ENCODE measurements around the gene TMBIM1.

Gene TMBIM1

GRCh38 chr2:218272531-218273212 is 19.6 kb downstream of the TMBIM1 start:
- peak; percentile 62 for DNase-seq (ENCODE audit: low read depth, low spot score)

- no peak for DNase-seq (ENCODE audit: low read depth, low spot score)
Observed at GRCh38 chr2:218271865-218272530, 20.3 kb downstream of the TMBIM1 start.

GRCh38 chr2:218271487-218271797 is 20.9 kb downstream of the TMBIM1 start:
- DNase-seq (ENCODE audit: low read depth, low spot score), result no peak

GRCh38 chr2:218270721-218271486 is 21.4 kb downstream of the TMBIM1 start:
- no peak for DNase-seq (ENCODE audit: low read depth, low spot score)

- peak; percentile 100 for DNase-seq (ENCODE audit: low read depth, low spot score)
Observed at GRCh38 chr2:218269900-218270720, 22.2 kb downstream of the TMBIM1 start, which contains the start of the genes AAMP and PNKD. TSS of gene AAMP (minus strand) at chr2:218270137. CDS start at chr2:218270086, 51 bp downstream. TSS of gene PNKD (plus strand) at chr2:218270519. CDS start at chr2:218270536, 17 bp downstream.

GRCh38 chr2:218267259-218267658 is 25.0 kb downstream of the TMBIM1 start:
- no peak for DNase-seq (ENCODE audit: low read depth, low spot score)

GRCh38 chr2:218266316-218266979 is 25.9 kb downstream of the TMBIM1 start:
- DNase-seq (ENCODE audit: low read depth, low spot score), result no peak

- no peak for DNase-seq (ENCODE audit: low read depth, low spot score)
Observed at GRCh38 chr2:218265626-218266025, 26.7 kb downstream of the TMBIM1 start.

GRCh38 chr2:218264773-218265561 is 27.3 kb downstream of the TMBIM1 start:
- no peak for DNase-seq (ENCODE audit: low read depth, low spot score)

- no peak for DNase-seq (ENCODE audit: low read depth, low spot score)
Observed at GRCh38 chr2:218263817-218264641, 28.3 kb downstream of the TMBIM1 start.

- no peak for DNase-seq (ENCODE audit: low read depth, low spot score)
Observed at GRCh38 chr2:218262631-218263586, 29.4 kb downstream of the TMBIM1 start.

GRCh38 chr2:218262237-218262600 is 30.1 kb downstream of the TMBIM1 start:
- no peak for DNase-seq (ENCODE audit: low read depth, low spot score)

GRCh38 chr2:218261423-218262236 is 30.7 kb downstream of the TMBIM1 start:
- no peak for DNase-seq (ENCODE audit: low read depth, low spot score)

GRCh38 chr2:218260742-218261422 is 31.4 kb downstream of the TMBIM1 start, which contains the start of gene GPBAR1:
TSS of gene GPBAR1 (plus strand) at chr2:218261015. CDS start at chr2:218262725, 1,710 bp downstream.
- no peak for DNase-seq (ENCODE audit: low read depth, low spot score)

- DNase-seq (ENCODE audit: low read depth, low spot score), result no peak
Observed at GRCh38 chr2:218260166-218260565, 32.1 kb downstream of the TMBIM1 start.

- DNase-seq (ENCODE audit: low read depth, low spot score), result no peak
Observed at GRCh38 chr2:218259099-218259961, 33.0 kb downstream of the TMBIM1 start.

All from activated CD4-positive, CD25-positive, alpha-beta regulatory T cell treated with anti-CD3 and anti-CD28 coated beads, Interleukin-2, amount 50 U/mL, for 16 hours (primary cell).